NCI-H187 treated with DMSO at 0.1 percent for 48 hours (cell line): ENCODE measurements around the gene KLHL30.

Source experiments
- DNase-seq: peaks from one replicate; lab custom pipeline; 2025; lab: John Stamatoyannopoulos, UW

The KLHL30 gene

GRCh38 chr2:238132463-238133450 is 5.7 kb upstream of the KLHL30 start:
- no peak for DNase-seq

- DNase-seq: no peak
Measured at GRCh38 chr2:238133499-238134392, 4.7 kb upstream of the KLHL30 start.

- no peak for DNase-seq
Measured at GRCh38 chr2:238134393-238134785, 4.1 kb upstream of the KLHL30 start.

- DNase-seq: no peak
Measured at GRCh38 chr2:238135601-238136150, 2.8 kb upstream of the KLHL30 start.

- no peak for DNase-seq
Measured at GRCh38 chr2:238136820-238137537, 1.5 kb upstream of the KLHL30 start.

GRCh38 chr2:238137885-238138284 is 583 bp upstream of the KLHL30 start:
- no peak for DNase-seq

- DNase-seq: no peak
Measured at GRCh38 chr2:238139196-238140039, 950 bp downstream of the KLHL30 start.

- DNase-seq: no peak
Measured at GRCh38 chr2:238140040-238140439, 1.6 kb downstream of the KLHL30 start.

GRCh38 chr2:238140721-238141540 is 2.5 kb downstream of the KLHL30 start:
- no peak for DNase-seq

- DNase-seq: no peak
Measured at GRCh38 chr2:238141541-238142318, 3.3 kb downstream of the KLHL30 start.

- no peak for DNase-seq
Measured at GRCh38 chr2:238142382-238143205, 4.1 kb downstream of the KLHL30 start.

GRCh38 chr2:238143239-238143951 is 4.9 kb downstream of the KLHL30 start:
- DNase-seq: no peak

GRCh38 chr2:238144262-238144661 is 5.8 kb downstream of the KLHL30 start:
- DNase-seq: no peak

- DNase-seq: no peak
Measured at GRCh38 chr2:238145046-238145445, 6.6 kb downstream of the KLHL30 start.

- no peak for DNase-seq
Measured at GRCh38 chr2:238145851-238146250, 7.4 kb downstream of the KLHL30 start.

- no peak for DNase-seq
Measured at GRCh38 chr2:238146884-238147544, 8.5 kb downstream of the KLHL30 start.

GRCh38 chr2:238148981-238149380 is 10.5 kb downstream of the KLHL30 start:
- DNase-seq: no peak
